ENCODE data around the gene DPH6.

DPH6 gene

DNA sequence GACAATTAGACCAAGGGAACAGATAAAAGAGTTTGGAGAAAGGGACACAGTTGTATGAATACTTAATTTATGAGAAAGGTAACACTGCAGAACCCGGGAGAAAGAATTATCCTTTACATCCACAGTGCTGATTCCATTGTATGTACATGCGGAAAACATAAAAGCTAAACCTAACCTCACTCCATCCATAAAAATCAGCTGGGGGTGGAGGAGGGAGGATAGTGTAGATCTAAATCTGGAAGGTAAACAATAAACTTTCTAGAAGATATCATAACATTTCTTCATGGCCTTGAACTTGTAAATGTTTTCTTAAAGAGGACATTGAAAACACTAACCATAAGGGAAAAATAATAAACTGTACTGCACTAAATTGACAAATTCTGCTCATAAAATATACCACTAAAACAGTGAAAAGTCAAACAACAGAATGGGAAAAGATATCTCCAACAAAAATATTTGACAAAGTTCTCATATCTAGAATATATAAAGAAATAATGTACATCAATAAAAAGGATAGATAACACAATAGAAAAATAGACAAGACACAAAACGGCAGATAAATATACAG is 220.5 kb downstream of the DPH6 start:
- no peak for DNase-seq

DNA sequence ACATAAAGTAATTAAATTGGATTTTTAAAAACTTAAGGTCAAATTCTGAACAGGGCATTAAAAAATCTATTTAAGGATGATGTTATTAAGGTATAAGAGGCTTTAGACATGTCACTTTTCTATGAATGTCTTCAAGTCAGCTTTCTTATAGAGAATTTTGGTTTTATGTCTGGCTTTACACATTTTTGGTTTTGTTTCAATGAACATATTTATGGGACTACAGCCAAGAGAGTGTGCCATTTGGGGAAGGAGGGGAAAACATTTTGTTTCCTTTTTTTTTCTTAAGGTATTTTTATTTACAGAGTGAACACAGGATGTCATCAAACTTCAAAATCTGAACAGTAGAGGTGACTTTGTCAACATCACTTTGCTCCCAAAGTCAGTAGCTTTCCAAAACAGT is 222.8 kb downstream of the DPH6 start:
- DNase-seq, result no peak

DNA sequence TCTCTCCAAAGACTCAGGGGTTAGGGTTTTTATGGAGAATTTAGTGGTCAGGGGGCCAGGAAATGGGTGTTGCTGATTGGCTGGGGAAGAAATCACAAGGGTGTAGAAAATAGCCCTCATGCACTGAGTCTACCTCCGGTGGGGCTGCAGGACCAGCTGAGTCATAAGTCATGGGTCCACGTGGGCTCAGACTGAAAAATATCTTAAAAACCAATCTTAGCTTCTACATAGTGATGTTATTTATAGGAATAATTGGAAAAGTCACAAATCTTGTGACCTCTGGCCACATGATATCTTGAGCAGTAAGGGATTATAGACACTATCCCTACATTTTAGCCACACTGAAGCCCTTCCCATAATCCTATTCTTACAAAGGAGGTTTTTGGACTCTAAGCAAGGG is 224.0 kb downstream of the DPH6 start:
- no peak for DNase-seq

DNA sequence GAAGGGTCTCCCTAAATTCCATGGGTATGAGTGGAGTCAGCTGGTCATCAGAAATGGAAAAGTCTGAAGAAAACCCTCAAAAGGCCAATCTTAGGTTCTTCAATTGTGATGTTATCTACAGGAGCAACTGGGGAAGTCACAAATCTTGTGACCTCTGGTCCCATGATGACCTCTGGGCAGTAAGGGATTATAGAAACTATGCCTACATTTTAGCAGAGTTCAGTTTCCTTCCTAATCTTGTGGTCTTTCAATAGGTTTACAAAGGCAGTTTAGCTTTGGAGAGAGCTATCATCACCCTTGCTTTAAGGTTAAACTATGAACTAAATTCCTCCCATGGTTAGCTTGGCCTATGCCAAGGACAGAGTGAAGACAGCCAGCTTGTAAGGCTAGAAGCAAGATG is 225.1 kb downstream of the DPH6 start:
- DNase-seq, result no peak
